GM18907 (cell line): ENCODE measurements around the gene IL31.

Experiments
- ATAC-seq: cut with Tn5 transposase; IDR thresholded peaks from one replicate; pipeline ENCODE4 v1.9.1; 2021; ENCODE audit warnings: mild to moderate bottlenecking, moderate library complexity; ENCODE audit not compliant: unreplicated experiment

The IL31 gene

GRCh38 chr12:122159882-122160281 lies 14.1 kb downstream of the IL31 start:
- no peak for ATAC-seq

GRCh38 chr12:122158700-122159285 lies 15.2 kb downstream of the IL31 start:
- ATAC-seq: no peak

- ATAC-seq: no peak
Observed at GRCh38 chr12:122155705-122156104, 18.3 kb downstream of the IL31 start.

- no peak for ATAC-seq
Observed at GRCh38 chr12:122152754-122153153, 21.3 kb downstream of the IL31 start.

- no peak for ATAC-seq
Observed at GRCh38 chr12:122150127-122150681, 23.8 kb downstream of the IL31 start.

- ATAC-seq: no peak
Observed at GRCh38 chr12:122148657-122149056, 25.4 kb downstream of the IL31 start.

GRCh38 chr12:122147514-122148290 lies 26.3 kb downstream of the IL31 start:
- ATAC-seq: no peak

- no peak for ATAC-seq
Observed at GRCh38 chr12:122145505-122146330, 28.3 kb downstream of the IL31 start.

- ATAC-seq: no peak
Observed at GRCh38 chr12:122144885-122145284, 29.1 kb downstream of the IL31 start.

GRCh38 chr12:122142857-122143256 lies 31.2 kb downstream of the IL31 start:
- ATAC-seq: no peak

GRCh38 chr12:122141911-122142725 lies 31.9 kb downstream of the IL31 start:
- ATAC-seq: no peak

- ATAC-seq: no peak
Observed at GRCh38 chr12:122140467-122141257, 33.4 kb downstream of the IL31 start.

GRCh38 chr12:122139941-122140340 lies 34.1 kb downstream of the IL31 start:
- ATAC-seq: no peak

GRCh38 chr12:122139266-122139665 lies 34.8 kb downstream of the IL31 start:
- no peak for ATAC-seq

- ATAC-seq: no peak
Observed at GRCh38 chr12:122138616-122139015, 35.4 kb downstream of the IL31 start.

- ATAC-seq: no peak
Observed at GRCh38 chr12:122138181-122138580, 35.8 kb downstream of the IL31 start.

- ATAC-seq: no peak
Observed at GRCh38 chr12:122137681-122138080, 36.3 kb downstream of the IL31 start.

- ATAC-seq: no peak
Observed at GRCh38 chr12:122137229-122137628, 36.8 kb downstream of the IL31 start.

- no peak for ATAC-seq
Observed at GRCh38 chr12:122135437-122136031, 38.5 kb downstream of the IL31 start.
